DOHH2 (cell line): ENCODE data around the gene AP4B1.
"Not testable (repeated sequence)": the region's sequence is repeated elsewhere in the genome, so short reads cannot be mapped to it uniquely, and the experiment has no call there.

Source experiments
- H3F3A ChIP-seq: fragments of 200-600 bp; sonication (generic), shearing (Covaris generic); 2 replicates; pipeline ENCODE4 v1.6.0; 2016; ENCODE audit warnings: antibody characterized with exemption, mild to moderate bottlenecking; ENCODE audit not compliant: control insufficient read depth, insufficient read depth
- H3K27ac ChIP-seq: fragments of 200-600 bp; sonication (generic); 2 replicates; pipeline ENCODE4 v1.5.1; 2014; ENCODE audit warnings: low read depth, mild to moderate bottlenecking, low read length, moderate library complexity
- H3K27me3 ChIP-seq: fragments of 200-600 bp; sonication (generic); 2 replicates; pipeline ENCODE4 v1.6.1; 2014; ENCODE audit warnings: mild to moderate bottlenecking, low read length, mixed read lengths; ENCODE audit not compliant: control insufficient read depth
- H3K36me3 ChIP-seq: fragments of 200-600 bp; sonication (generic); 2 replicates; pipeline ENCODE4 v1.6.1; 2014; ENCODE audit warnings: mild to moderate bottlenecking, low read length, moderate library complexity, mixed read lengths; ENCODE audit not compliant: control insufficient read depth
- H3K4me1 ChIP-seq: fragments of 200-600 bp; sonication (generic); 2 replicates; pipeline ENCODE4 v1.6.1; 2014; ENCODE audit warnings: mild to moderate bottlenecking, low read length, mixed read lengths; ENCODE audit not compliant: control insufficient read depth
- H3K4me2 ChIP-seq: fragments of 200-600 bp; sonication (generic); 2 replicates; pipeline ENCODE4 v1.6.0; 2014; ENCODE audit warnings: mild to moderate bottlenecking, low read length, moderate library complexity
- H3K4me3 ChIP-seq: fragments of 200-600 bp; sonication (generic); 2 replicates; pipeline ENCODE4 v1.5.1; 2014; ENCODE audit warnings: mild to moderate bottlenecking, low read length, mixed read lengths
- H3K79me2 ChIP-seq: fragments of 200-600 bp; sonication (generic); 2 replicates; pipeline ENCODE4 v1.6.1; 2014; ENCODE audit warnings: mild to moderate bottlenecking, low read length, mixed read lengths; ENCODE audit not compliant: control insufficient read depth
- H3K9me2 ChIP-seq: fragments of 200-600 bp; sonication (generic); replicated peaks from 2 replicates; pipeline ENCODE4 v1.6.1; 2014; ENCODE audit warnings: mild to moderate bottlenecking, low read length, mixed read lengths; ENCODE audit not compliant: control insufficient read depth
- H3K9me3 ChIP-seq: fragments of 200-600 bp; sonication (generic); 2 replicates; pipeline ENCODE4 v1.6.1; 2014; ENCODE audit warnings: antibody characterized with exemption, low read length, mixed read lengths; ENCODE audit not compliant: control insufficient read depth, insufficient read depth
- H4K20me1 ChIP-seq: fragments of 200-600 bp; sonication (generic); 2 replicates; pipeline ENCODE4 v1.6.0; 2014; ENCODE audit warnings: low read depth, mild to moderate bottlenecking, antibody characterized with exemption, low read length, moderate library complexity; ENCODE audit not compliant: control insufficient read depth, insufficient read depth
- CTCF ChIP-seq: fragments of 200-600 bp; sonication (generic); IDR thresholded peaks from one replicate; pipeline ENCODE4 v1.5.1; 2014; ENCODE audit warnings: antibody characterized with exemption, mild to moderate bottlenecking, low read depth, low read length; ENCODE audit not compliant: poor library complexity, severe bottlenecking
- EZH2phosphoT487 ChIP-seq: fragments of 200-600 bp; sonication (generic); IDR thresholded peaks from 2 replicates; pipeline ENCODE4 v1.6.1; 2017; ENCODE audit warnings: borderline replicate concordance, mild to moderate bottlenecking, antibody characterized with exemption, low read length, moderate library complexity, mixed read lengths

AP4B1 gene

GRCh38 chr1:113854234-113854633, 50.4 kb downstream of the AP4B1 start:
- no peak overlapping the region for H3K27ac ChIP-seq

GRCh38 chr1:113852694-113853093, 51.9 kb downstream of the AP4B1 start:
- H3K9me2 ChIP-seq, H3K27me3 ChIP-seq, H3F3A ChIP-seq, H3K79me2 ChIP-seq, H3K27ac ChIP-seq, H3K9me3 ChIP-seq, H4K20me1 ChIP-seq, H3K4me3 ChIP-seq, H3K4me2 ChIP-seq: not testable (repeated sequence)
- H3K36me3 ChIP-seq, result peaks cover 67% of the 10 kb centered on the region
- H3K4me1 ChIP-seq, result peaks cover 20% of the 10 kb centered on the region

More at GRCh38 chr1:113854234-113854633, 50.4 kb downstream of the AP4B1 start:
- peaks cover 6% of the 10 kb centered on the region for H3K79me2 ChIP-seq
- TF ChIP-seq EZH2phosphoT487 (no peak), CTCF (no peak)
- no peaks in the 10 kb centered on the region for H3K9me3 ChIP-seq
- H3K9me2 ChIP-seq, result no peaks in the 10 kb centered on the region
- no peaks in the 10 kb centered on the region for H4K20me1 ChIP-seq
- H3K4me1 ChIP-seq, result peaks cover 35% of the 10 kb centered on the region
- peaks cover 9% of the 10 kb centered on the region; the same call in 1 of the 2 replicates for H3F3A ChIP-seq
- no peak overlapping the region for H3K4me3 ChIP-seq
- peaks cover 66% of the 10 kb centered on the region for H3K36me3 ChIP-seq
- H3K4me2 ChIP-seq, result no peak overlapping the region
- no peaks in the 10 kb centered on the region for H3K27me3 ChIP-seq

- TF ChIP-seq CTCF, result no peak
- no peak for TF ChIP-seq EZH2phosphoT487
- Histone ChIP-seq H4K20me1 (no peaks in the 10 kb centered on the region), H3K36me3 (peaks cover 67% of the 10 kb centered on the region), H3K9me2 (no peaks in the 10 kb centered on the region), H3K4me3 (no peak overlapping the region), H3K4me2 (no peak overlapping the region), H3K9me3 (no peaks in the 10 kb centered on the region), H3K27me3 (no peaks in the 10 kb centered on the region), H3K27ac (no peak overlapping the region), H3K4me1 (peaks cover 9% of the 10 kb centered on the region), H3F3A (peaks cover 7% of the 10 kb centered on the region; the same call in 1 of the 2 replicates), H3K79me2 (no peaks in the 10 kb centered on the region)
Measured at GRCh38 chr1:113850127-113850796, 54.3 kb downstream of the AP4B1 start.

GRCh38 chr1:113849072-113849471, 55.5 kb downstream of the AP4B1 start:
- no peaks in the 10 kb centered on the region for H3K79me2 ChIP-seq
- no peak overlapping the region for H3K4me3 ChIP-seq

More at GRCh38 chr1:113849072-113849471, 55.5 kb downstream of the AP4B1 start:
- no peak for TF ChIP-seq CTCF
- no peak for TF ChIP-seq EZH2phosphoT487
- no peaks in the 10 kb centered on the region for H3K27me3 ChIP-seq
- H3F3A ChIP-seq, result peaks cover 7% of the 10 kb centered on the region; the same call in 1 of the 2 replicates
- no peak overlapping the region for H3K27ac ChIP-seq
- peaks cover 9% of the 10 kb centered on the region for H3K4me1 ChIP-seq
- no peaks in the 10 kb centered on the region for H3K9me3 ChIP-seq
- no peaks in the 10 kb centered on the region for H4K20me1 ChIP-seq
- H3K9me2 ChIP-seq, result no peaks in the 10 kb centered on the region
- no peak overlapping the region for H3K4me2 ChIP-seq
- H3K36me3 ChIP-seq, result peaks cover 59% of the 10 kb centered on the region
